H1 (cell line): ENCODE measurements around the gene RNF220. TPM values are rescaled to one million over a fixed set of nuclear protein-coding genes. Genes with fewer than 3 reads are reported as not detected.

Experiments
- CTCF ChIA-PET: fragments of 300-600 bp; sonication (Branson Sonifier 250); formaldehyde crosslinking; loops from one replicate; lab custom pipeline; 2021; ENCODE audit not compliant: partially characterized antibody; lab: Charles Lee
- POLR2A ChIA-PET: fragments of 300-600 bp; sonication (Branson Sonifier 250); formaldehyde crosslinking; loops from one replicate; lab custom pipeline; 2021; ENCODE audit warnings: inconsistent platforms; ENCODE audit not compliant: partially characterized antibody; lab: Charles Lee
- DNase-seq, 2 experiments: peaks; one replicate each; pipeline versions ENCODE4 v3.0.0 to v3.0.0-alpha.2; 2010 to 2022; ENCODE audit warnings: low spot score in 2 of 2, low read depth in 1 of 2, mixed read lengths in 1 of 2
- FAIRE-seq: peaks from 2 replicates; lab custom pipeline; 2011; peaks lifted over from hg19 to GRCh38; lab: Jason Lieb, UNC
- H2AFZ ChIP-seq: 2 replicates; pipeline ENCODE4 v1.8.1; 2012; ENCODE audit warnings: low read length, inconsistent platforms
- H2AK5ac ChIP-seq: 2 replicates; pipeline ENCODE4 v1.6.1; 2013; ENCODE audit warnings: low read depth, low read length
- H2BK120ac ChIP-seq: replicated peaks from 2 replicates; pipeline ENCODE3; 2013; ENCODE audit warnings: low read depth, low read length, inconsistent platforms
- H2BK12ac ChIP-seq: 2 replicates; pipeline ENCODE4 v1.6.1; 2013; ENCODE audit warnings: low read depth, low read length
- H2BK15ac ChIP-seq: 2 replicates; pipeline ENCODE4 v1.6.1; 2013; ENCODE audit warnings: low read length
- H2BK20ac ChIP-seq: 2 replicates; pipeline ENCODE4 v1.6.1; 2013; ENCODE audit warnings: low read length
- H2BK5ac ChIP-seq: 2 replicates; pipeline ENCODE4 v1.6.1; 2013; ENCODE audit warnings: low read depth, low read length
- H3K14ac ChIP-seq: 2 replicates; pipeline ENCODE4 v1.6.1; 2013; ENCODE audit warnings: inconsistent platforms; ENCODE audit not compliant: insufficient read length
- H3K18ac ChIP-seq: 2 replicates; pipeline ENCODE4 v1.6.1; 2013; ENCODE audit warnings: low read length; ENCODE audit errors: extremely low read depth
- H3K23ac ChIP-seq: 2 replicates; pipeline ENCODE4 v1.6.1; 2013; ENCODE audit warnings: inconsistent platforms; ENCODE audit not compliant: insufficient read length
- H3K23me2 ChIP-seq: 2 replicates; pipeline ENCODE4 v1.6.1; 2013; ENCODE audit warnings: low read depth, low read length
- H3K27ac ChIP-seq: 2 replicates; pipeline ENCODE4 v1.6.1; 2011; ENCODE audit warnings: low read depth, low read length, inconsistent platforms
- H3K27me3 ChIP-seq, 4 experiments: replicated peaks in 1 of 4; 1 replicate in 1 of 4; 2 replicates in 3 of 4; pipeline versions ENCODE4 v1.6.1 to v1.8.1; 2011 to 2013; ENCODE audit warnings: low read length in 3 of 4, mild to moderate bottlenecking in 3 of 4, inconsistent platforms in 2 of 4, mixed read lengths in 2 of 4, moderate library complexity in 1 of 4; ENCODE audit not compliant: control insufficient read depth in 3 of 4, insufficient read depth in 3 of 4; ENCODE audit errors: extremely low read depth in 1 of 4
- H3K36me3 ChIP-seq, 4 experiments: 2 replicates each; pipeline versions ENCODE4 v1.6.1 to v1.8.1; 2011 to 2013; ENCODE audit warnings: mild to moderate bottlenecking in 4 of 4, low read length in 3 of 4, moderate library complexity in 2 of 4, control low read depth in 1 of 4, inconsistent platforms in 1 of 4; ENCODE audit not compliant: insufficient read depth in 4 of 4, control insufficient read depth in 2 of 4
- H3K4ac ChIP-seq: replicated peaks from 2 replicates; pipeline ENCODE3; 2013; ENCODE audit warnings: low read length, low read depth, mixed read lengths, inconsistent platforms; ENCODE audit not compliant: insufficient read length
- H3K4me1 ChIP-seq, 4 experiments: replicated peaks in 1 of 4; 1 replicate in 1 of 4; 2 replicates in 3 of 4; pipeline versions ENCODE4 v1.6.1 to v1.8.1; 2011 to 2013; ENCODE audit warnings: low read length in 3 of 4, inconsistent platforms in 2 of 4, mixed read lengths in 1 of 4; ENCODE audit not compliant: insufficient read depth in 4 of 4, control insufficient read depth in 3 of 4
- H3K4me2 ChIP-seq, 2 experiments: 2 replicates each; pipeline versions ENCODE4 v1.6.1 to v1.8.1; 2011 to 2013; ENCODE audit warnings: low read depth in 2 of 2, low read length in 2 of 2, control low read depth in 1 of 2, inconsistent platforms in 1 of 2, mild to moderate bottlenecking in 1 of 2; ENCODE audit not compliant: insufficient read depth in 1 of 2
- H3K4me3 ChIP-seq, 4 experiments: fragments of 200-600, 300-600 bp in 1 of 4; sonication (generic), shearing (Covaris generic), sonication (Bioruptor Twin) in 1 of 4; 2 replicates each; pipeline versions ENCODE4 v1.5.1 to v1.8.1; 2011 to 2016; ENCODE audit warnings: low read length in 4 of 4, low read depth in 3 of 4, control low read depth in 2 of 4, inconsistent platforms in 2 of 4, mild to moderate bottlenecking in 2 of 4, mixed read lengths in 1 of 4, moderate library complexity in 1 of 4; ENCODE audit not compliant: insufficient read depth in 2 of 4; ENCODE audit errors: extremely low read depth in 1 of 4
- H3K56ac ChIP-seq: replicated peaks from 2 replicates; pipeline ENCODE3; 2013; ENCODE audit warnings: low read depth, mild to moderate bottlenecking, mixed read lengths, low read length, inconsistent platforms; ENCODE audit not compliant: insufficient read length
- H3K79me1 ChIP-seq: 2 replicates; pipeline ENCODE4 v1.6.1; 2013; ENCODE audit warnings: low read depth, low read length, control low read depth
- H3K79me2 ChIP-seq, 2 experiments: 2 replicates each; pipeline versions ENCODE4 v1.6.1 to v1.8.1; 2012 to 2013; ENCODE audit warnings: low read length in 2 of 2, mild to moderate bottlenecking in 2 of 2, inconsistent platforms in 1 of 2; ENCODE audit not compliant: insufficient read depth in 2 of 2, control insufficient read depth in 1 of 2
- H3K9ac ChIP-seq, 4 experiments: replicated peaks in 1 of 4; 1 replicate in 1 of 4; 2 replicates in 3 of 4; pipeline versions ENCODE4 v1.6.1 to v1.8.1; 2011 to 2013; ENCODE audit warnings: low read depth in 3 of 4, low read length in 3 of 4, control low read depth in 2 of 4, mild to moderate bottlenecking in 2 of 4, moderate library complexity in 2 of 4, inconsistent platforms in 1 of 4; ENCODE audit errors: extremely low read depth in 1 of 4
- H3K9me3 ChIP-seq, 2 experiments: 2 replicates each; pipeline versions ENCODE4 v1.6.1 to v1.8.1; 2012 to 2013; ENCODE audit warnings: mild to moderate bottlenecking in 2 of 2, moderate library complexity in 2 of 2, control low read depth in 1 of 2, inconsistent platforms in 1 of 2, low read depth in 1 of 2, low read length in 1 of 2, mixed read lengths in 1 of 2; ENCODE audit not compliant: insufficient read depth in 2 of 2
- H4K20me1 ChIP-seq, 2 experiments: replicated peaks in 1 of 2; 2 replicates each; pipeline versions ENCODE3 to v1.8.1; 2011 to 2013; ENCODE audit warnings: inconsistent platforms in 2 of 2, low read length in 2 of 2, mild to moderate bottlenecking in 1 of 2; ENCODE audit not compliant: insufficient read depth in 2 of 2, control insufficient read depth in 1 of 2
- H4K5ac ChIP-seq: 2 replicates; pipeline ENCODE4 v1.6.1; 2013; ENCODE audit warnings: low read length, low read depth, mixed read lengths, inconsistent platforms; ENCODE audit not compliant: insufficient read length
- H4K8ac ChIP-seq: 2 replicates; pipeline ENCODE4 v1.8.0; 2013; ENCODE audit warnings: mild to moderate bottlenecking, moderate library complexity, low read length, inconsistent platforms; ENCODE audit not compliant: insufficient read depth; ENCODE audit errors: extremely low read depth
- H4K91ac ChIP-seq: replicated peaks from 2 replicates; pipeline ENCODE3; 2013; ENCODE audit warnings: low read length, mixed read lengths, inconsistent platforms; ENCODE audit not compliant: insufficient read length
- EGR1 ChIP-seq: IDR thresholded peaks from 2 replicates; pipeline ENCODE4 v1.6.1; 2011; ENCODE audit warnings: low read depth, low read length, borderline replicate concordance
- EP300 ChIP-seq, 2 experiments: IDR thresholded peaks; 1 replicate in 1 of 2; 2 replicates in 1 of 2; pipeline ENCODE4 v1.6.1; 2011 to 2012; ENCODE audit warnings: low read depth in 2 of 2, low read length in 2 of 2, mild to moderate bottlenecking in 2 of 2, borderline replicate concordance in 1 of 2, inconsistent platforms in 1 of 2, moderate library complexity in 1 of 2
- WGBS, 2 experiments: shearing (Covaris generic) in 1 of 2; methylation state at CpG; one replicate each; pipeline versions ENCODE4 v1.1.6 to v1.1.7; 2013 to 2015; ENCODE audit warnings: low lambda C conversion rate in 2 of 2, mixed read lengths in 2 of 2, inconsistent platforms in 1 of 2, low coverage in 1 of 2, missing lambda C conversion rate in 1 of 2; ENCODE audit not compliant: insufficient replicate concordance in 2 of 2, insufficient coverage in 1 of 2, insufficient read length in 1 of 2; ENCODE audit errors: extremely low coverage in 1 of 2, missing lambda C conversion rate in 1 of 2; 5-methylcytosine and 5-hydroxymethylcytosine counted together
- polyA plus RNA-seq, 7 experiments: library from polyadenylated mRNA; depleted of rRNA in 3 of 7; stranded (reverse) in 5 of 7; unstranded in 2 of 7; fragments of >200 nt in 5 of 7; fragments of 200-250 nt in 2 of 7; gene quantifications; 1 replicate in 5 of 7; 2 replicates in 1 of 7; 4 replicates in 1 of 7; pipeline versions ENCODE4 v1.2.1 to v1.2.3, GENCODE V29; 2011 to 2013; ENCODE audit warnings: missing spikeins in 2 of 7, mixed read lengths in 2 of 7
- total RNA-seq: library from RNA; stranded (reverse); fragmentation: NEBNext Ultra II Directional; extraction: Animal tissue kit (Norgen Biotek cat#: 25700); gene quantifications from 2 replicates; pipeline ENCODE4 v1.2.1, GENCODE V29; 2021

The RNF220 gene
- total and polyA plus RNA-seq, 2 of the 8 experiments (the other 6 are each of a cell fraction or from before 2014, with no cell fraction given): 123 to 160 TPM

- Histone ChIP-seq H3K56ac (no peak overlapping the region), H2BK15ac (no peak overlapping the region), H2BK12ac (no peak overlapping the region), H3K14ac (no peak overlapping the region), H2BK5ac (no peak overlapping the region), H2BK120ac (no peak overlapping the region), H3K9ac (no peak overlapping the region), H3K9me3 (no peaks in the 10 kb centered on the region), H3K27ac (no peak overlapping the region), H3K27me3 (peaks cover 8 to 47% (median 33%) of the 10 kb centered on the region in 4 experiments; a peak in 6 of 7 replicates), H4K5ac (no peak overlapping the region), H3K79me2 (peaks cover 0 to 41% of the 10 kb centered on the region in 2 experiments; a peak in 2 of 4 replicates), H3K36me3 (peaks cover 0 to 23% (median 8%) of the 10 kb centered on the region in 4 experiments; a peak in 4 of 8 replicates), H4K20me1 (peaks cover 10 to 26% of the 10 kb centered on the region in 2 experiments), H3K4me2 (peak overlapping the region in 1 of 2 experiments; percentile 78; a peak in 1 of 4 replicates), H3K79me1 (peaks cover 7% of the 10 kb centered on the region; the same call in 1 of the 2 replicates), H4K91ac (no peak overlapping the region), H3K23ac (no peak overlapping the region), H2AFZ (no peak overlapping the region), H3K23me2 (peaks cover 35% of the 10 kb centered on the region), H2BK20ac (no peak overlapping the region), H3K4me1 (peaks cover 0 to 6% (median 4%) of the 10 kb centered on the region in 4 experiments; a peak in 4 of 7 replicates), H3K4ac (no peak overlapping the region), H4K8ac (no peak overlapping the region), H3K18ac (no peak overlapping the region), H3K4me3 (peak overlapping the region in 1 of 4 experiments; percentile 72; a peak in 1 of 8 replicates), H2AK5ac (no peak overlapping the region)
- no peak for TF ChIP-seq EP300 (IDR thresholded peaks at IDR 0.05; ENCODE audit: borderline replicate concordance in 1 of 2, low read depth in 2 of 2, low read length in 2 of 2)
- 0 out of 2 replicates have a peak, but pooled peaks have one; percentile 17 for TF ChIP-seq EGR1
- WGBS, 2 experiments: 68% methylated on average over 4 of the region's 4 CpGs; no CpG with 5 or more reads in 1 of the 2 experiments
- ChIA-PET CTCF (interaction anchor here (0.9 to 1.5 kb wide), 5 partner anchors 33 to 243 kb away, joined by 3 to 5 read pairs (median 3); no protein-coding TSS in a partner anchor), POLR2A (interaction anchor here (1.1 to 2.3 kb wide), 5 partner anchors 7 to 91 kb away, joined by 3 to 8 read pairs (median 5); no protein-coding TSS in a partner anchor)
- DNase-seq (no peak), FAIRE-seq (no peak)
Observed at GRCh38 chr1:44409757-44410156, 4.7 kb downstream of the RNF220 start.
